Measurements from ENCODE around the gene ZNF480.
A peak's percentile ranks its signal among the peaks of the same experiment; 100 is the strongest.
"Not testable (repeated sequence)": the region's sequence is repeated elsewhere in the genome, so short reads cannot be mapped to it uniquely, and the experiment has no call there.

The ZNF480 gene

DNA sequence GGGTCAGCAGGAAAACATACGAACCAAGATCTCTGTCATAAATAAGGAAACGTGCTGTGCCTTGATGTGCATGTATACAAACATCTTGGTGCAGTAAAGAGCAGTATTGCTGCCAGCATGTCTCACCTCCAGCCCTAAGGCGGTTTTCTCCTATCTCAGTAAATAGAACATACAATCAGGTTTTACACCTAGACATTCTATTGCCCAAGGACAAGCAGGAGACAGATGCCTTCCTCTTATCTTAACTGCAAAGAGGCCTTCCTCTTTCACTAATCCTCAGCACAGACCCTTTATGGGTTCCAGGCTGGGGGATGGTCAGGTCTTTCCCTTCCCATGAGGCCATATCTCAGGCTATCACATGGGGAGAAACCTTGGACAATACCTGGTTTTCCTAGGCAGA is 42.1 kb downstream of the ZNF480 start:
- DNase-seq, result not testable (repeated sequence)

- peak; percentile 23 for DNase-seq
Observed at GRCh38 chr19:52343548-52343947, 46.6 kb downstream of the ZNF480 start.

DNA sequence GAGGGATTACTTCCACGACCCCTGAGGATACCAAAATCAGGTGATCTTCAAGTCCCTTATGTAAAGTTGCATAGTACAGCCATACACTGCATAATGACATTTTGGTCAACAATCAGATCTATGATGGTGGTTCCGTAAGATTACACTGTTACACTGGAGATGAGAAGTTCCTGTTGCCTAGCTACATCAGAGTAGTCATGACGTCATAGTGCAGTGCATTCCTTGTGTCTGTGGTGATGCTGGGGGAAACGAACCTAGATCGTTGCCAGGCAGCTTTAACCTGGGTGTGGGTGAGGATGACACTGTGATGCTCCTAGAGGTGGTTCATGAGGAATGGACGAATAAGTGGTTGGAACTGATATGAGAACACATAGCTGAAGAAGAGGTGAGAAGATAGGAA is 48.2 kb downstream of the ZNF480 start:
- DNase-seq, result no peak

GRCh38 chr19:52351512-52351911 is 54.5 kb downstream of the ZNF480 start:
- no peak for DNase-seq

DNA sequence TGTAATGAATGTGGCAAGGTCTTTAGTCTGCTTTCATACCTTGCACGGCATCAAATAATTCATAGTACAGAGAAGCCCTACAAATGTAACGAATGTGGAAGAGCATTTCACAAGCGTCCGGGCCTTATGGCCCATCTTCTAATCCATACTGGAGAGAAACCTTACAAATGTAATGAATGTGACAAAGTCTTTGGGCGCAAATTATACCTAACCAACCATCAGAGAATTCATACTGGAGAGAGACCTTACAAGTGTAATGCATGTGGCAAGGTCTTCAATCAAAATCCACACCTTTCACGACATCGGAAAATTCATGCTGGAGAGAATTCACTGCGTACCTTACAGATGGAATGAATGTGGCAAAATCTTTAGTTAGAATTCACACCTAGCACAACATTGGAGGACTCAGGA is 69.5 kb downstream of the ZNF480 start:
- no peak for DNase-seq

- DNase-seq, result peak; percentile 84
Observed at GRCh38 chr19:52369559-52370340, 72.8 kb downstream of the ZNF480 start, which contains the start of gene ZNF880. Gene ZNF880, plus strand, starts transcription at chr19:52369923. Its CDS starts 43 bp downstream, at chr19:52369966.

- no peak for DNase-seq
Observed at GRCh38 chr19:52370341-52370710, 73.4 kb downstream of the ZNF480 start.
